ENCODE measurements around the gene IGF2.

DNA sequence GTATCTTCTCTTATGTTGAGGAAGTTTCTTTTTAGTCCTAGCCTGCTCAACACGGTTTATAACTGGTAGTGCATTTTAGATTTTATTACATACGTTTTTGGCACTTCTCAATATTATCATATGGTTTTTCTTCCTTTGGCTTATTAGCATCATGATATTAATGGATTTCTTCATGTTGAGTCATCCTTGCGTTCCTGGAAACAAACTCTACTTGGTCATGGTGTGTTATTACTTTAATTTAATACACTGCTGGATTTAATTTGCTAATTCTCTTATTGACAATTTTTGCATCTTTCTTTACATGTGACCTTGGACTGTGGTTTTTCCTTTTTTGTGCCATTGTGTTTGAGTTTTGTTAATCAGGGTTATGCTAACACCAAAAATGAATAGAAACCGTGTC is 20.5 kb downstream of the IGF2 start:
- TF ChIP-seq, protein P1, sequence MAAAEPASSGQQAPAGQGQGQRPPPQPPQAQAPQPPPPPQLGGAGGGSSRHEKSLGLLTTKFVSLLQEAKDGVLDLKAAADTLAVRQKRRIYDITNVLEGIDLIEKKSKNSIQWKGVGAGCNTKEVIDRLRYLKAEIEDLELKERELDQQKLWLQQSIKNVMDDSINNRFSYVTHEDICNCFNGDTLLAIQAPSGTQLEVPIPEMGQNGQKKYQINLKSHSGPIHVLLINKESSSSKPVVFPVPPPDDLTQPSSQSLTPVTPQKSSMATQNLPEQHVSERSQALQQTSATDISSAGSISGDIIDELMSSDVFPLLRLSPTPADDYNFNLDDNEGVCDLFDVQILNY (CRISPR knock-in tag; IDR thresholded peaks at IDR 0.05) = no peak
- TF ChIP-seq, protein P2, sequence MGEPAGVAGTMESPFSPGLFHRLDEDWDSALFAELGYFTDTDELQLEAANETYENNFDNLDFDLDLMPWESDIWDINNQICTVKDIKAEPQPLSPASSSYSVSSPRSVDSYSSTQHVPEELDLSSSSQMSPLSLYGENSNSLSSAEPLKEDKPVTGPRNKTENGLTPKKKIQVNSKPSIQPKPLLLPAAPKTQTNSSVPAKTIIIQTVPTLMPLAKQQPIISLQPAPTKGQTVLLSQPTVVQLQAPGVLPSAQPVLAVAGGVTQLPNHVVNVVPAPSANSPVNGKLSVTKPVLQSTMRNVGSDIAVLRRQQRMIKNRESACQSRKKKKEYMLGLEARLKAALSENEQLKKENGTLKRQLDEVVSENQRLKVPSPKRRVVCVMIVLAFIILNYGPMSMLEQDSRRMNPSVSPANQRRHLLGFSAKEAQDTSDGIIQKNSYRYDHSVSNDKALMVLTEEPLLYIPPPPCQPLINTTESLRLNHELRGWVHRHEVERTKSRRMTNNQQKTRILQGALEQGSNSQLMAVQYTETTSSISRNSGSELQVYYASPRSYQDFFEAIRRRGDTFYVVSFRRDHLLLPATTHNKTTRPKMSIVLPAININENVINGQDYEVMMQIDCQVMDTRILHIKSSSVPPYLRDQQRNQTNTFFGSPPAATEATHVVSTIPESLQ (CRISPR knock-in tag; IDR thresholded peaks at IDR 0.05) = no peak
- no peak for TF ChIP-seq ETV6 (CRISPR knock-in tag; IDR thresholded peaks at IDR 0.05)
- no peak for TF ChIP-seq JUN (CRISPR knock-in tag; IDR thresholded peaks at IDR 0.05)
